A549 (cell line): ENCODE results near the gene DOP1B. TPM values are rescaled to one million over a fixed set of nuclear protein-coding genes. Genes with fewer than 3 reads are reported as not detected.
"Not testable (repeated sequence)": the region's sequence is repeated elsewhere in the genome, so short reads cannot be mapped to it uniquely, and the experiment has no call there.

Source experiments
- ATAC-seq, 2 experiments: fragments of 200-7000 bp in 1 of 2; fragments of >200 bp in 1 of 2; cut with Nextera tagmentation in 1 of 2; cut with Tn5 transposase in 1 of 2; 3 replicates each; pipeline versions ENCODE4 v1.8.0 to v1.9.1; 2018 to 2020; ENCODE audit warnings: mild to moderate bottlenecking in 1 of 2, moderate library complexity in 1 of 2
- CTCF ChIA-PET: fragments of 300-600 bp; sonication (Branson Sonifier 250); formaldehyde crosslinking; extraction: SDS; loops from one replicate; lab custom pipeline; 2021; ENCODE audit warnings: antibody characterized with exemption, inconsistent platforms; lab: Yijun Ruan, JAX
- POLR2A ChIA-PET: fragments of 350-600 bp; formaldehyde crosslinking; extraction: SDS; loops from one replicate; lab custom pipeline; 2021; ENCODE audit warnings: antibody characterized with exemption, inconsistent platforms; lab: Yijun Ruan, JAX
- DNase-seq, 2 experiments: peaks; one replicate each; pipeline versions ENCODE4 v3.0.0 to v3.0.0-alpha.2; 2011 to 2016; ENCODE audit warnings: low read depth in 1 of 2, low spot score in 1 of 2
- FAIRE-seq: peaks from 2 replicates; lab custom pipeline; 2011; peaks lifted over from hg19 to GRCh38; lab: Jason Lieb, UNC
- H3K27ac ChIP-seq, 2 experiments: fragments of >200 bp; sonication (Bioruptor Twin); formaldehyde crosslinking; 3 replicates each; pipeline ENCODE4 v1.5.1; 2016 to 2017
- H3K4me1 ChIP-seq: fragments of >200 bp; sonication (Bioruptor Twin); formaldehyde crosslinking; 3 replicates; pipeline ENCODE4 v1.6.1; 2016
- H3K4me2 ChIP-seq: fragments of >200 bp; sonication (Bioruptor Twin); formaldehyde crosslinking; 3 replicates; pipeline ENCODE4 v1.6.1; 2016
- H3K4me3 ChIP-seq: fragments of >200 bp; sonication (Bioruptor Twin); formaldehyde crosslinking; 3 replicates; pipeline ENCODE4 v1.5.1; 2016
- H3K9me3 ChIP-seq: fragments of >200 bp; sonication (Bioruptor Twin); formaldehyde crosslinking; 3 replicates; pipeline ENCODE4 v1.6.1; 2016
- EHF ChIP-seq: fragments of 250-450 bp; sonication (Bioruptor Pico); IDR thresholded peaks from 2 replicates; pipeline ENCODE4 v1.5.0; 2020; ENCODE audit warnings: mild to moderate bottlenecking
- ESRRA ChIP-seq: fragments of 150-350 bp; IDR thresholded peaks from 2 replicates; pipeline ENCODE4 v1.6.1; 2014; ENCODE audit warnings: mild to moderate bottlenecking, low read length, borderline replicate concordance
- FOSB ChIP-seq: fragments of 250-450 bp; sonication (Bioruptor Pico); IDR thresholded peaks from 2 replicates; pipeline ENCODE4 v1.5.0; 2020; ENCODE audit warnings: mild to moderate bottlenecking, moderate library complexity
- JUNB ChIP-seq: fragments of >200 bp; sonication (Bioruptor Twin); formaldehyde crosslinking; IDR thresholded peaks from 2 replicates; pipeline ENCODE4 v1.6.1; 2016
- KDM1A ChIP-seq: fragments of 200-600 bp; sonication (generic); IDR thresholded peaks from 2 replicates; pipeline ENCODE4 v1.6.1; 2016; ENCODE audit warnings: low read depth, mild to moderate bottlenecking
- KDM5A ChIP-seq: fragments of 200-600 bp; sonication (generic); IDR thresholded peaks from 2 replicates; pipeline ENCODE4 v1.6.1; 2016; ENCODE audit warnings: antibody characterized with exemption, mild to moderate bottlenecking
- MAX ChIP-seq: IDR thresholded peaks from 2 replicates; pipeline ENCODE4 v1.6.1; 2012
- NR3C1 ChIP-seq: fragments of >200 bp; sonication (Bioruptor Twin); formaldehyde crosslinking; IDR thresholded peaks from 3 replicates; pipeline ENCODE4 v1.6.1; 2017
- PHF8 ChIP-seq: fragments of 200-600 bp; sonication (generic); IDR thresholded peaks from 2 replicates; pipeline ENCODE4 v1.6.1; 2016; ENCODE audit warnings: low read depth, mild to moderate bottlenecking, antibody characterized with exemption, moderate library complexity, borderline replicate concordance
- POLR2A ChIP-seq: IDR thresholded peaks from 2 replicates; pipeline ENCODE4 v1.6.1; 2012; ENCODE audit warnings: mild to moderate bottlenecking, low read length
- POLR2AphosphoS2 ChIP-seq: conservative IDR thresholded peaks from 2 replicates; pipeline ENCODE4 v1.6.1; 2012; ENCODE audit warnings: low read length, improper control_type of control experiment, inconsistent platforms
- RAD21 ChIP-seq, 2 experiments: fragments of >200 bp in 1 of 2; sonication (Bioruptor Twin) in 1 of 2; formaldehyde crosslinking in 1 of 2; IDR thresholded peaks in 1 of 2; conservative IDR thresholded peaks in 1 of 2; 2 replicates in 1 of 2; 3 replicates in 1 of 2; pipeline ENCODE4 v1.6.1; 2012 to 2018; ENCODE audit warnings: inconsistent platforms in 1 of 2
- REST ChIP-seq: fragments of 200-600 bp; sonication (generic); IDR thresholded peaks from 2 replicates; pipeline ENCODE4 v1.6.1; 2016; ENCODE audit warnings: antibody characterized with exemption, mild to moderate bottlenecking, moderate library complexity
- RFX5 ChIP-seq: fragments of 450-650 bp; IDR thresholded peaks from 2 replicates; pipeline ENCODE4 v1.7.1; 2014; ENCODE audit warnings: antibody characterized with exemption, mild to moderate bottlenecking, moderate library complexity
- RNF2 ChIP-seq: fragments of 200-600 bp; sonication (generic); IDR thresholded peaks from 2 replicates; pipeline ENCODE4 v1.6.1; 2016; ENCODE audit warnings: low read depth, mild to moderate bottlenecking, antibody characterized with exemption, moderate library complexity, borderline replicate concordance
- SREBF2 ChIP-seq: fragments of 450-650 bp; IDR thresholded peaks from 2 replicates; pipeline ENCODE4 v1.6.1; 2014; ENCODE audit warnings: mild to moderate bottlenecking, moderate library complexity
- TFCP2L1 ChIP-seq: fragments of 250-450 bp; sonication (Bioruptor Pico); IDR thresholded peaks from 2 replicates; pipeline ENCODE4 v1.5.0; 2021; ENCODE audit warnings: mild to moderate bottlenecking
- ZSCAN20 ChIP-seq: fragments of 250-450 bp; sonication (Bioruptor Pico); IDR thresholded peaks from 2 replicates; pipeline ENCODE4 v1.8.0; 2022; ENCODE audit warnings: mild to moderate bottlenecking, moderate library complexity
- WGBS: methylation state at CpG from one replicate; pipeline ENCODE4 v1.1.6; 2017; ENCODE audit errors: missing lambda C conversion rate; 5-methylcytosine and 5-hydroxymethylcytosine counted together
- polyA plus RNA-seq, 4 experiments: library from polyadenylated mRNA; depleted of rRNA in 3 of 4; stranded (reverse); fragments of >200 nt; fragmentation: RNase III in 1 of 4; extraction: RNeasy Plus Mini Kit Qiagen cat#74134 plus additional on column Dnase treatment in 1 of 4; gene quantifications; 2 replicates in 3 of 4; 3 replicates in 1 of 4; pipeline ENCODE4 v1.2.3, GENCODE V29; 2011 to 2017
- TF ChIP-seq, protein P1 (sequence below): fragments of 150-350 bp; IDR thresholded peaks from 2 replicates; pipeline ENCODE4 v1.6.1; 2014; ENCODE audit warnings: low read depth, mild to moderate bottlenecking, low read length
- TF ChIP-seq, protein P2 (sequence below): IDR thresholded peaks from 2 replicates; pipeline ENCODE4 v1.6.1; 2012
- TF ChIP-seq, protein P3 (sequence below): fragments of 250-450 bp; sonication (Bioruptor Pico); IDR thresholded peaks from 2 replicates; pipeline ENCODE4 v1.5.0; 2021; ENCODE audit warnings: mild to moderate bottlenecking, moderate library complexity, borderline replicate concordance
- TF ChIP-seq, protein P4 (sequence below): fragments of 250-450 bp; sonication (Bioruptor Pico); IDR thresholded peaks from 2 replicates; pipeline ENCODE4 v1.5.0; 2020; ENCODE audit warnings: low read depth, mild to moderate bottlenecking, moderate library complexity

DOP1B gene
- polyA plus RNA-seq, 2 of the 4 experiments (the other 2 are of a cell fraction), result 2.8 to 3.5 TPM

DNA sequence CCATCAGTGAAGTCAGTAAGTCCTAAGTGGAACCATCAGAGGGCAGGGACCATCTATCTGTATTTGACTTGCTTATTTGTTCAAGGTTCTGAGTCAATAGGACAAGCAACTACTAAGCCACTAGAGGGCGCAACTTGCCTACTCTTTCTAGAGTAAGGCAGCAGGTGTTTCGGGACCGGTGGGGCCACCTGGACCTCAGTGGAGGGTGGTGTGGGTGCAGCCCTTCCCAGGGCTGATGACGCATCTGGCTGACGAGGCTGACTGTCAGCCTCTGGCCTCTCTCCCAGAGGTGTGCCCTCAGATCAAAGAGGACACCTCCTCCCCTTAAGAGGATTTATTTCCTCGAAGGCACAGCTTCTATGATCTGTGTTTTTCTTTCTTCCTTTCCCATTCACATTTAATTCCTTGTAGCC lies 15.1 kb upstream of the DOP1B start (continued):
- TF ChIP-seq, protein P1, sequence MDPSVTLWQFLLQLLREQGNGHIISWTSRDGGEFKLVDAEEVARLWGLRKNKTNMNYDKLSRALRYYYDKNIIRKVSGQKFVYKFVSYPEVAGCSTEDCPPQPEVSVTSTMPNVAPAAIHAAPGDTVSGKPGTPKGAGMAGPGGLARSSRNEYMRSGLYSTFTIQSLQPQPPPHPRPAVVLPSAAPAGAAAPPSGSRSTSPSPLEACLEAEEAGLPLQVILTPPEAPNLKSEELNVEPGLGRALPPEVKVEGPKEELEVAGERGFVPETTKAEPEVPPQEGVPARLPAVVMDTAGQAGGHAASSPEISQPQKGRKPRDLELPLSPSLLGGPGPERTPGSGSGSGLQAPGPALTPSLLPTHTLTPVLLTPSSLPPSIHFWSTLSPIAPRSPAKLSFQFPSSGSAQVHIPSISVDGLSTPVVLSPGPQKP, result no peak
- TF ChIP-seq, protein P2, sequence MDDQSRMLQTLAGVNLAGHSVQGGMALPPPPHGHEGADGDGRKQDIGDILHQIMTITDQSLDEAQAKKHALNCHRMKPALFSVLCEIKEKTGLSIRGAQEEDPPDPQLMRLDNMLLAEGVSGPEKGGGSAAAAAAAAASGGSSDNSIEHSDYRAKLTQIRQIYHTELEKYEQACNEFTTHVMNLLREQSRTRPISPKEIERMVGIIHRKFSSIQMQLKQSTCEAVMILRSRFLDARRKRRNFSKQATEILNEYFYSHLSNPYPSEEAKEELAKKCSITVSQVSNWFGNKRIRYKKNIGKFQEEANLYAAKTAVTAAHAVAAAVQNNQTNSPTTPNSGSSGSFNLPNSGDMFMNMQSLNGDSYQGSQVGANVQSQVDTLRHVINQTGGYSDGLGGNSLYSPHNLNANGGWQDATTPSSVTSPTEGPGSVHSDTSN, result no peak
- TF ChIP-seq, all 56 proteins: peak for 3

GRCh38 chr21:36144233-36144632 lies 12.4 kb upstream of the DOP1B start:
- CTCF ChIA-PET, result interaction anchor here (1.3 to 10.0 kb wide), 3 partner anchors 21 to 66 kb away, joined by 6 to 75 read pairs (median 13); no protein-coding TSS in a partner anchor
- ATAC-seq, FAIRE-seq, H3K4me3 ChIP-seq, H3K4me1 ChIP-seq, DNase-seq, H3K4me2 ChIP-seq, H3K27ac ChIP-seq, H3K9me3 ChIP-seq, POLR2A ChIA-PET: not testable (repeated sequence)
- WGBS, result 96% methylated on average over 4 of the region's 6 CpGs

- WGBS, result 91% methylated on average over 3 of the region's 3 CpGs
- Histone ChIP-seq H3K4me2 (no peak overlapping the region), H3K4me1 (peaks cover 10% of the 10 kb centered on the region; the same call in 2 of the 3 replicates), H3K27ac (no peak overlapping the region), H3K9me3 (no peaks in the 10 kb centered on the region), H3K4me3 (no peak overlapping the region)
- ATAC-seq, result no peak
- ChIA-PET POLR2A (no interaction called here), CTCF (interaction anchor here (3.5 kb wide), 1 partner anchor 65 kb away, joined by 13 read pairs; no protein-coding TSS in a partner anchor)
- TF ChIP-seq TFCP2L1 (CRISPR knock-in tag) (no peak), JUNB (no peak), EHF (CRISPR knock-in tag) (no peak), NR3C1 (no peak), RNF2 (no peak), POLR2A (no peak), PHF8 (no peak), RAD21 (conservative IDR thresholded peaks at IDR 0.05 in 1 of 2, IDR thresholded peaks at IDR 0.05 in 1 of 2) (no peak), SREBF2 (no peak)
- TF ChIP-seq, protein P3, sequence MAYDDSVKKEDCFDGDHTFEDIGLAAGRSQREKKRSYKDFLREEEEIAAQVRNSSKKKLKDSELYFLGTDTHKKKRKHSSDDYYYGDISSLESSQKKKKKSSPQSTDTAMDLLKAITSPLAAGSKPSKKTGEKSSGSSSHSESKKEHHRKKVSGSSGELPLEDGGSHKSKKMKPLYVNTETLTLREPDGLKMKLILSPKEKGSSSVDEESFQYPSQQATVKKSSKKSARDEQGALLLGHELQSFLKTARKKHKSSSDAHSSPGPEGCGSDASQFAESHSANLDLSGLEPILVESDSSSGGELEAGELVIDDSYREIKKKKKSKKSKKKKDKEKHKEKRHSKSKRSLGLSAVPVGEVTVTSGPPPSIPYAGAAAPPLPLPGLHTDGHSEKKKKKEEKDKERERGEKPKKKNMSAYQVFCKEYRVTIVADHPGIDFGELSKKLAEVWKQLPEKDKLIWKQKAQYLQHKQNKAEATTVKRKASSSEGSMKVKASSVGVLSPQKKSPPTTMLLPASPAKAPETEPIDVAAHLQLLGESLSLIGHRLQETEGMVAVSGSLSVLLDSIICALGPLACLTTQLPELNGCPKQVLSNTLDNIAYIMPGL (CRISPR knock-in tag), result no peak
- TF ChIP-seq, protein P4, sequence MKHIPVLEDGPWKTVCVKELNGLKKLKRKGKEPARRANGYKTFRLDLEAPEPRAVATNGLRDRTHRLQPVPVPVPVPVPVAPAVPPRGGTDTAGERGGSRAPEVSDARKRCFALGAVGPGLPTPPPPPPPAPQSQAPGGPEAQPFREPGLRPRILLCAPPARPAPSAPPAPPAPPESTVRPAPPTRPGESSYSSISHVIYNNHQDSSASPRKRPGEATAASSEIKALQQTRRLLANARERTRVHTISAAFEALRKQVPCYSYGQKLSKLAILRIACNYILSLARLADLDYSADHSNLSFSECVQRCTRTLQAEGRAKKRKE (CRISPR knock-in tag), result no peak
- TF ChIP-seq, protein P2, result no peak
- no peak for FAIRE-seq
- DNase-seq, result no peak
Observed at GRCh38 chr21:36145259-36145658, 11.4 kb upstream of the DOP1B start.

DNA sequence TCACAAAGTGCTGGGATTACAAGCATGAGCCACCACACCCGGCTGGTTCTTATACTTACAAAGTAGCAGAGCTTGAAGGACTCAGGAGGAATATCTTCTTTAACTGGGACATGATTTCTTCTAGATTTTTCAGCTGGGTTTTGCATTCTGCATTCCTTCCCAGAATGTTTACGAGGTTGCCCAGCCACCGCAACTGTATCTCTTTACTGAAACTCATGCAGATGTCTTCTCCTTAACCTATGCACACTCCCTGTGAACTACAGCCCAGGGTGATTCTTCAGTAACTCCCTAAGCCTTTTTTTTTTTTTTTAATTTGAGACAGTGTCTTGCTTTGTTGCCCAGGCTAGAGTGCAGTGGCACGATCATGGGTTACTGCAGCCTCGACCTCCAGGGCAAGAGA lies 8.7 kb upstream of the DOP1B start:
- ATAC-seq, result no peak
- no peak for DNase-seq
- no peak overlapping the region for H3K4me3 ChIP-seq
- no peaks in the 10 kb centered on the region for H3K9me3 ChIP-seq
- WGBS, result 78% methylated on average over 5 of the region's 5 CpGs
- H3K27ac ChIP-seq, result no peak overlapping the region
- POLR2A ChIA-PET, result no interaction called here
- CTCF ChIA-PET, result interaction anchor here (3.5 kb wide), 1 partner anchor 62 kb away, joined by 13 read pairs; no protein-coding TSS in a partner anchor
- FAIRE-seq, result no peak
- H3K4me2 ChIP-seq, result no peak overlapping the region
- no peaks in the 10 kb centered on the region for H3K4me1 ChIP-seq
- TF ChIP-seq KDM1A, result no peak
- no peak for TF ChIP-seq RFX5
- TF ChIP-seq ESRRA, result no peak
- TF ChIP-seq KDM5A, result no peak
- TF ChIP-seq REST, result no peak
- no peak for TF ChIP-seq POLR2AphosphoS2
- TF ChIP-seq POLR2A, result no peak
- TF ChIP-seq ZSCAN20 (CRISPR knock-in tag), result no peak
- TF ChIP-seq MAX, result no peak
- no peak for TF ChIP-seq JUNB
- no peak for TF ChIP-seq FOSB (CRISPR knock-in tag)
